Keratinocyte (primary cell): ENCODE data around the gene GPC5. TPM values are rescaled to one million over a fixed set of nuclear protein-coding genes. Genes with fewer than 3 reads are reported as not detected.
A peak's percentile ranks its signal among the peaks of the same experiment; 100 is the strongest.

Source experiments
- DNase-seq: peaks from one replicate; pipeline ENCODE4 v3.0.0-alpha.2; 2011; ENCODE audit warnings: low read depth, missing footprints, low spot score
- FAIRE-seq: peaks from 2 replicates; lab custom pipeline; 2011; peaks lifted over from hg19 to GRCh38; lab: Jason Lieb, UNC
- H2AFZ ChIP-seq: 2 replicates; pipeline ENCODE4 v1.6.0; 2012; ENCODE audit warnings: low read length, control low read depth, inconsistent platforms; ENCODE audit not compliant: control insufficient read depth
- H3K27ac ChIP-seq: 2 replicates; pipeline ENCODE4 v1.5.1; 2011; ENCODE audit warnings: low read length; ENCODE audit not compliant: control insufficient read depth, insufficient read depth
- H3K27me3 ChIP-seq: 3 replicates; pipeline ENCODE4 v1.6.0; 2011; ENCODE audit warnings: low read length; ENCODE audit not compliant: control insufficient read depth, insufficient read depth; ENCODE audit errors: extremely low read depth
- H3K36me3 ChIP-seq, 2 experiments: 2 replicates in 1 of 2; 3 replicates in 1 of 2; pipeline ENCODE4 v1.5.1; 2011; ENCODE audit warnings: low read length in 2 of 2, mild to moderate bottlenecking in 1 of 2; ENCODE audit not compliant: control insufficient read depth in 2 of 2, insufficient read depth in 2 of 2; ENCODE audit errors: extremely low read depth in 1 of 2
- H3K4me1 ChIP-seq: 3 replicates; pipeline ENCODE4 v1.5.1; 2011; ENCODE audit warnings: low read length; ENCODE audit not compliant: control insufficient read depth, insufficient read depth; ENCODE audit errors: extremely low read depth
- H3K4me2 ChIP-seq: 3 replicates; pipeline ENCODE4 v1.6.0; 2011; ENCODE audit warnings: low read depth, low read length; ENCODE audit not compliant: control insufficient read depth, insufficient read depth; ENCODE audit errors: extremely low read depth
- H3K4me3 ChIP-seq, 3 experiments: fragments of 200-600 bp in 1 of 3; sonication (generic) in 1 of 3; 2 replicates in 2 of 3; 3 replicates in 1 of 3; pipeline ENCODE4 v1.5.1; 2011 to 2016; ENCODE audit warnings: low read length in 3 of 3, mild to moderate bottlenecking in 3 of 3, control low read depth in 2 of 3, inconsistent platforms in 1 of 3, low read depth in 1 of 3, mixed read lengths in 1 of 3, mixed run types in 1 of 3, moderate library complexity in 1 of 3; ENCODE audit not compliant: control insufficient read depth in 2 of 3, insufficient read depth in 2 of 3; ENCODE audit errors: extremely low read depth in 1 of 3
- H3K79me2 ChIP-seq: 2 replicates; pipeline ENCODE4 v1.6.0; 2012; ENCODE audit warnings: low read length; ENCODE audit not compliant: control insufficient read depth, insufficient read depth
- H3K9ac ChIP-seq: 3 replicates; pipeline ENCODE4 v1.6.0; 2011; ENCODE audit warnings: low read length; ENCODE audit not compliant: control insufficient read depth, insufficient read depth; ENCODE audit errors: extremely low read depth
- H3K9me1 ChIP-seq: 3 replicates; pipeline ENCODE4 v1.6.0; 2011; ENCODE audit warnings: low read length; ENCODE audit not compliant: control insufficient read depth, insufficient read depth; ENCODE audit errors: extremely low read depth
- H3K9me3 ChIP-seq: 2 replicates; pipeline ENCODE4 v1.5.1; 2012; ENCODE audit warnings: low read depth, low read length; ENCODE audit not compliant: control insufficient read depth
- H4K20me1 ChIP-seq: 3 replicates; pipeline ENCODE4 v1.6.0; 2011; ENCODE audit warnings: low read length; ENCODE audit not compliant: control insufficient read depth, insufficient read depth; ENCODE audit errors: extremely low read depth
- CTCF ChIP-seq, 3 experiments: IDR thresholded peaks in 1 of 3; conservative IDR thresholded peaks in 1 of 3; optimal IDR thresholded peaks in 1 of 3; 2 replicates in 2 of 3; 3 replicates in 1 of 3; pipeline versions ENCODE3 to v1.5.1; 2011; ENCODE audit warnings: low read length in 3 of 3, mild to moderate bottlenecking in 3 of 3, moderate library complexity in 2 of 3, control low read depth in 1 of 3, inconsistent platforms in 1 of 3; ENCODE audit not compliant: insufficient read depth in 2 of 3; ENCODE audit errors: extremely low read depth in 1 of 3
- EZH2 ChIP-seq: IDR thresholded peaks from one replicate; pipeline ENCODE4 v1.6.1; 2012; ENCODE audit warnings: inconsistent platforms, mild to moderate bottlenecking, low read length, moderate library complexity
- dilution Hi-C: fragments of 300-500 bp; cut with MboI; formaldehyde crosslinking; loops from one replicate; pipeline ENCODE4 v1.7.0; 2020; ENCODE audit warnings: low sequenced_read_pairs; ENCODE audit not compliant: extremely low pct_ligation_motif_present
- polyA plus RNA-seq, 5 experiments: library from polyadenylated mRNA; depleted of rRNA in 3 of 5; stranded (reverse) in 3 of 5; stranded (forward) in 1 of 5; unstranded in 1 of 5; fragments of >200 nt; gene quantifications; 1 replicate in 1 of 5; 2 replicates in 3 of 5; 3 replicates in 1 of 5; pipeline versions ENCODE4 v1.2.1 to v1.2.3, GENCODE V29; 2011 to 2012; ENCODE audit warnings: missing spikeins in 2 of 5, low read depth in 1 of 5, low replicate concordance in 1 of 5

GPC5 gene
- polyA plus RNA-seq, 1 donor (not counting 4 experiments of a cell fraction or from before 2014, with no cell fraction given) = 0.10 TPM

GRCh38 chr13:92354583-92354982 is 956.2 kb downstream of the GPC5 start:
- H3K4me2 ChIP-seq = no peak overlapping the region
- H3K79me2 ChIP-seq = no peaks in the 10 kb centered on the region
- FAIRE-seq = no peak

GRCh38 chr13:92355213-92355612 is 956.8 kb downstream of the GPC5 start:
- H3K79me2 ChIP-seq = no peaks in the 10 kb centered on the region
- no peak overlapping the region for H3K4me3 ChIP-seq
- no peaks in the 10 kb centered on the region for H3K4me1 ChIP-seq
- H3K9me3 ChIP-seq = no peaks in the 10 kb centered on the region
- H4K20me1 ChIP-seq = no peaks in the 10 kb centered on the region
- H3K27me3 ChIP-seq = no peaks in the 10 kb centered on the region
- FAIRE-seq (no peak), DNase-seq (no peak)
- H3K9me1 ChIP-seq = no peaks in the 10 kb centered on the region
- H3K9ac ChIP-seq = no peak overlapping the region
- no peaks in the 10 kb centered on the region for H3K36me3 ChIP-seq
- H3K27ac ChIP-seq = no peak overlapping the region
- no peak overlapping the region for H2AFZ ChIP-seq
- TF ChIP-seq EZH2 (no peak), CTCF (optimal IDR thresholded peaks at IDR 0.05 in 1 of 3, IDR thresholded peaks at IDR 0.05 in 1 of 3, conservative IDR thresholded peaks at IDR 0.05 in 1 of 3; ENCODE audit: extremely low read depth in 1 of 3, insufficient read depth in 2 of 3, low read length in 3 of 3) (peak in 2 of 3 experiments; percentile 14 to 40)
- dilution Hi-C loops = no loop called here
- H3K4me2 ChIP-seq = no peak overlapping the region

More at GRCh38 chr13:92354583-92354982, 956.2 kb downstream of the GPC5 start:
- DNase-seq = no peak
- Histone ChIP-seq H4K20me1 (no peaks in the 10 kb centered on the region), H3K9ac (no peak overlapping the region), H3K27me3 (no peaks in the 10 kb centered on the region), H3K9me1 (no peaks in the 10 kb centered on the region), H3K9me3 (no peaks in the 10 kb centered on the region), H3K4me3 (no peak overlapping the region), H2AFZ (no peak overlapping the region), H3K27ac (no peak overlapping the region), H3K4me1 (no peaks in the 10 kb centered on the region), H3K36me3 (no peaks in the 10 kb centered on the region)
- dilution Hi-C loops = no loop called here
- no peak for TF ChIP-seq EZH2
- no peak for TF ChIP-seq CTCF (optimal IDR thresholded peaks at IDR 0.05 in 1 of 3, IDR thresholded peaks at IDR 0.05 in 1 of 3, conservative IDR thresholded peaks at IDR 0.05 in 1 of 3; ENCODE audit: extremely low read depth in 1 of 3, insufficient read depth in 2 of 3, low read length in 3 of 3)
